CD4-positive, alpha-beta T cell treated with Interleukin-4 for 4 hours (primary cell): Measurements from ENCODE around the gene LIG1.
"Not testable (repeated sequence)": the region's sequence is repeated elsewhere in the genome, so short reads cannot be mapped to it uniquely, and the experiment has no call there.

Experiments
- DNase-seq: peaks from one replicate; pipeline ENCODE4 v3.0.0-alpha.2; 2020

The LIG1 gene

GRCh38 chr19:48120505-48120904 lies 49.6 kb downstream of the LIG1 start:
- no peak for DNase-seq

GRCh38 chr19:48118131-48118517 lies 52.0 kb downstream of the LIG1 start:
- no peak for DNase-seq

- no peak for DNase-seq
Observed at GRCh38 chr19:48117515-48118130, 52.5 kb downstream of the LIG1 start.

GRCh38 chr19:48113190-48113917 lies 56.8 kb downstream of the LIG1 start:
- no peak for DNase-seq

- DNase-seq, result no peak
Observed at GRCh38 chr19:48111280-48111679, 58.9 kb downstream of the LIG1 start.

GRCh38 chr19:48110350-48110966 lies 59.7 kb downstream of the LIG1 start, which contains the start of gene PLA2G4C:
Gene PLA2G4C, minus strand, starts transcription at chr19:48110817. Its CDS starts 4,288 bp downstream, at chr19:48106529.
- peak; percentile 65 for DNase-seq

- DNase-seq, result no peak
Observed at GRCh38 chr19:48108997-48109782, 61.0 kb downstream of the LIG1 start.

- no peak for DNase-seq
Observed at GRCh38 chr19:48103922-48104321, 66.2 kb downstream of the LIG1 start.

- DNase-seq, result peak; percentile 24
Observed at GRCh38 chr19:48102870-48103751, 67.0 kb downstream of the LIG1 start.

- DNase-seq, result no peak
Observed at GRCh38 chr19:48095612-48096175, 74.5 kb downstream of the LIG1 start.

- no peak for DNase-seq
Observed at GRCh38 chr19:48094855-48095203, 75.3 kb downstream of the LIG1 start.

GRCh38 chr19:48094129-48094854 lies 75.9 kb downstream of the LIG1 start:
- no peak for DNase-seq

- not testable (repeated sequence) for DNase-seq
Observed at GRCh38 chr19:48091111-48091718, 78.9 kb downstream of the LIG1 start.

GRCh38 chr19:48090281-48090802 lies 79.8 kb downstream of the LIG1 start:
- DNase-seq, result no peak

GRCh38 chr19:48088991-48089390 lies 81.2 kb downstream of the LIG1 start:
- DNase-seq, result not testable (repeated sequence)

GRCh38 chr19:48085904-48086864 lies 84.0 kb downstream of the LIG1 start:
- DNase-seq, result no peak

GRCh38 chr19:48085076-48085475 lies 85.1 kb downstream of the LIG1 start:
- no peak for DNase-seq

GRCh38 chr19:48081106-48081505 lies 89.0 kb downstream of the LIG1 start:
- no peak for DNase-seq

GRCh38 chr19:48070177-48070769 lies 99.9 kb downstream of the LIG1 start:
- not testable (repeated sequence) for DNase-seq
